HFFc6 (cell line): ENCODE measurements around the gene SARNP. TPM values are rescaled to one million over a fixed set of nuclear protein-coding genes. Genes with fewer than 3 reads are reported as not detected.
A peak's percentile ranks its signal among the peaks of the same experiment; 100 is the strongest.

Source experiments
- DNase-seq: peaks from one replicate; pipeline ENCODE4 v3.0.0-alpha.2; 2018
- H3K27ac Mint-ChIP-seq: 2 replicates; pipeline ENCODE4 v1.8.0; 2020; ENCODE audit warnings: mild to moderate bottlenecking, mixed read lengths
- H3K27me3 Mint-ChIP-seq: 2 replicates; pipeline ENCODE4 v1.8.0; 2021; ENCODE audit warnings: mild to moderate bottlenecking, moderate library complexity, mixed read lengths; ENCODE audit not compliant: insufficient read depth
- H3K36me3 Mint-ChIP-seq: 2 replicates; pipeline ENCODE4 v1.8.0; 2021; ENCODE audit warnings: low read depth, mixed read lengths
- H3K4me1 Mint-ChIP-seq: 2 replicates; pipeline ENCODE4 v1.8.0; 2020; ENCODE audit warnings: low read depth, mixed read lengths
- H3K4me3 Mint-ChIP-seq: 2 replicates; pipeline ENCODE4 v1.8.0; 2020; ENCODE audit warnings: mild to moderate bottlenecking, moderate library complexity, mixed read lengths
- H3K9me3 Mint-ChIP-seq: 2 replicates; pipeline ENCODE4 v1.8.0; 2020; ENCODE audit warnings: mild to moderate bottlenecking, mixed read lengths
- CTCF ChIP-seq: fragments of 200-600 bp; sonication (generic); IDR thresholded peaks from 2 replicates; pipeline ENCODE4 v1.5.0; 2021; ENCODE audit warnings: antibody characterized with exemption, mild to moderate bottlenecking
- total RNA-seq, 6 experiments: library from RNA; stranded (reverse); fragmentation: NEBNext Ultra II Directional; extraction: Animal tissue kit (Norgen Biotek cat#: 25700); gene quantifications; 2 replicates in 1 of 6; 3 replicates in 5 of 6; pipeline ENCODE4 v1.2.3, GENCODE V29; 2021

SARNP gene
- total RNA-seq, 6 experiments from 2014 or later, result 68.9 to 85.5 (median 78.4) TPM

- Mint-ChIP-seq H3K4me3 (no peak overlapping the region), H3K36me3 (peaks cover 21% of the 10 kb centered on the region), H3K9me3 (no peaks in the 10 kb centered on the region), H3K27me3 (no peaks in the 10 kb centered on the region), H3K27ac (no peak overlapping the region; the same call in 1 of the 2 replicates), H3K4me1 (peaks cover 44% of the 10 kb centered on the region)
- TF ChIP-seq CTCF, result no peak
- no peak for DNase-seq
These were observed 5.4 kb downstream of the SARNP start for GRCh38 chr12:55812088-55812487.

GRCh38 chr12:55809274-55809673 is 8.2 kb downstream of the SARNP start:
- H3K9me3 Mint-ChIP-seq, result no peaks in the 10 kb centered on the region
- no peak overlapping the region for H3K27ac Mint-ChIP-seq
- no peak for TF ChIP-seq CTCF
- H3K4me1 Mint-ChIP-seq, result peaks cover 33% of the 10 kb centered on the region
- no peak overlapping the region for H3K4me3 Mint-ChIP-seq
- DNase-seq, result no peak
- no peaks in the 10 kb centered on the region for H3K27me3 Mint-ChIP-seq
- peaks cover 21% of the 10 kb centered on the region for H3K36me3 Mint-ChIP-seq

- no peak overlapping the region for H3K4me3 Mint-ChIP-seq
- no peaks in the 10 kb centered on the region for H3K9me3 Mint-ChIP-seq
- H3K4me1 Mint-ChIP-seq, result peaks cover 14% of the 10 kb centered on the region
- no peak for TF ChIP-seq CTCF
- no peaks in the 10 kb centered on the region for H3K27me3 Mint-ChIP-seq
- no peak overlapping the region for H3K27ac Mint-ChIP-seq
- DNase-seq, result no peak
- H3K36me3 Mint-ChIP-seq, result peaks cover 21% of the 10 kb centered on the region; the same call in 1 of the 2 replicates
These were observed 10.5 kb downstream of the SARNP start for GRCh38 chr12:55806982-55807381.

- DNase-seq, result no peak
- peaks cover 17% of the 10 kb centered on the region for H3K36me3 Mint-ChIP-seq
- H3K9me3 Mint-ChIP-seq, result no peaks in the 10 kb centered on the region
- peaks cover 8% of the 10 kb centered on the region for H3K4me1 Mint-ChIP-seq
- TF ChIP-seq CTCF, result no peak
- no peaks in the 10 kb centered on the region; the same call in none of the 2 replicates for H3K27me3 Mint-ChIP-seq
- H3K4me3 Mint-ChIP-seq, result no peak overlapping the region
- H3K27ac Mint-ChIP-seq, result peak overlapping the region; percentile 30
These were observed 20.0 kb downstream of the SARNP start for GRCh38 chr12:55797550-55797949.

GRCh38 chr12:55797068-55797467 is 20.5 kb downstream of the SARNP start:
- Mint-ChIP-seq H3K36me3 (peaks cover 18% of the 10 kb centered on the region), H3K4me3 (no peak overlapping the region)

More at GRCh38 chr12:55797068-55797467, 20.5 kb downstream of the SARNP start:
- H3K27me3 Mint-ChIP-seq, result no peaks in the 10 kb centered on the region; the same call in none of the 2 replicates
- TF ChIP-seq CTCF, result peak; percentile 71
- no peaks in the 10 kb centered on the region for H3K9me3 Mint-ChIP-seq
- no peak overlapping the region for H3K27ac Mint-ChIP-seq
- peaks cover 8% of the 10 kb centered on the region for H3K4me1 Mint-ChIP-seq
- peak; percentile 17 for DNase-seq
